ENCODE data around the gene WNT9B.

The WNT9B gene

GRCh38 chr17:46876926-46877325 lies 25.5 kb downstream of the WNT9B start:
- no peaks in the 10 kb centered on the region for H3K9me3 Mint-ChIP-seq
- ATAC-seq (no peak), DNase-seq (no peak)
- no peak overlapping the region for H3K4me3 Mint-ChIP-seq
- no peak overlapping the region for H3K27ac Mint-ChIP-seq
- no peaks in the 10 kb centered on the region for H3K36me3 Mint-ChIP-seq (ENCODE audit: low read depth)
- H3K4me1 Mint-ChIP-seq = peaks cover 2% of the 10 kb centered on the region
- no peaks in the 10 kb centered on the region for H3K27me3 Mint-ChIP-seq

GRCh38 chr17:46877466-46877865 lies 26.1 kb downstream of the WNT9B start:
- H3K4me1 Mint-ChIP-seq = peaks cover 2% of the 10 kb centered on the region

GRCh38 chr17:46878055-46878454 lies 26.7 kb downstream of the WNT9B start:
- Mint-ChIP-seq H3K4me1 (peaks cover 2% of the 10 kb centered on the region), H3K27me3 (no peaks in the 10 kb centered on the region), H3K27ac (no peak overlapping the region), H3K36me3 (ENCODE audit: low read depth) (no peaks in the 10 kb centered on the region), H3K4me3 (no peak overlapping the region), H3K9me3 (no peaks in the 10 kb centered on the region)
- DNase-seq = no peak
- ATAC-seq = no peak

More at GRCh38 chr17:46877466-46877865, 26.1 kb downstream of the WNT9B start:
- Mint-ChIP-seq H3K36me3 (ENCODE audit: low read depth) (no peaks in the 10 kb centered on the region), H3K27me3 (no peaks in the 10 kb centered on the region), H3K9me3 (no peaks in the 10 kb centered on the region), H3K27ac (no peak overlapping the region), H3K4me3 (no peak overlapping the region)
- no peak for ATAC-seq
- DNase-seq = no peak

GRCh38 chr17:46879101-46879500 lies 27.7 kb downstream of the WNT9B start:
- Mint-ChIP-seq H3K4me1 (peaks cover 2% of the 10 kb centered on the region), H3K27me3 (no peaks in the 10 kb centered on the region), H3K36me3 (ENCODE audit: low read depth) (no peaks in the 10 kb centered on the region), H3K9me3 (no peaks in the 10 kb centered on the region), H3K4me3 (no peak overlapping the region), H3K27ac (no peak overlapping the region)
- DNase-seq = no peak
- no peak for ATAC-seq

- Mint-ChIP-seq H3K27me3 (peaks cover 2% of the 10 kb centered on the region), H3K9me3 (no peaks in the 10 kb centered on the region), H3K4me3 (no peak overlapping the region), H3K36me3 (ENCODE audit: low read depth) (no peaks in the 10 kb centered on the region), H3K4me1 (peaks cover 2% of the 10 kb centered on the region), H3K27ac (no peak overlapping the region)
- no peak for DNase-seq
- ATAC-seq = no peak
Observed at GRCh38 chr17:46881015-46881414, 29.6 kb downstream of the WNT9B start.

- H3K9me3 Mint-ChIP-seq = no peaks in the 10 kb centered on the region
- DNase-seq = no peak
- peaks cover 2% of the 10 kb centered on the region for H3K27me3 Mint-ChIP-seq
- no peak overlapping the region for H3K4me3 Mint-ChIP-seq
- H3K36me3 Mint-ChIP-seq (ENCODE audit: low read depth) = no peaks in the 10 kb centered on the region
- H3K4me1 Mint-ChIP-seq = peaks cover 2% of the 10 kb centered on the region
- H3K27ac Mint-ChIP-seq = no peak overlapping the region
- no peak for ATAC-seq
Observed at GRCh38 chr17:46882666-46883065, 31.3 kb downstream of the WNT9B start.

- H3K4me3 Mint-ChIP-seq = no peak overlapping the region
- no peaks in the 10 kb centered on the region for H3K36me3 Mint-ChIP-seq (ENCODE audit: low read depth)
- DNase-seq (no peak), ATAC-seq (no peak)
- no peaks in the 10 kb centered on the region for H3K9me3 Mint-ChIP-seq
- no peak overlapping the region for H3K27ac Mint-ChIP-seq
- H3K4me1 Mint-ChIP-seq = no peaks in the 10 kb centered on the region
- H3K27me3 Mint-ChIP-seq = peaks cover 2% of the 10 kb centered on the region
Observed at GRCh38 chr17:46883871-46884520, 32.6 kb downstream of the WNT9B start.

- Mint-ChIP-seq H3K4me3 (no peak overlapping the region), H3K9me3 (no peaks in the 10 kb centered on the region), H3K27me3 (peaks cover 2% of the 10 kb centered on the region), H3K4me1 (no peaks in the 10 kb centered on the region), H3K27ac (no peak overlapping the region), H3K36me3 (ENCODE audit: low read depth) (no peaks in the 10 kb centered on the region)
- ATAC-seq = no peak
- no peak for DNase-seq
Observed at GRCh38 chr17:46884552-46884951, 33.2 kb downstream of the WNT9B start.

GRCh38 chr17:46885415-46886309 lies 34.3 kb downstream of the WNT9B start:
- Mint-ChIP-seq H3K27me3 (peaks cover 3% of the 10 kb centered on the region), H3K36me3 (ENCODE audit: low read depth) (no peaks in the 10 kb centered on the region), H3K27ac (no peak overlapping the region), H3K9me3 (no peaks in the 10 kb centered on the region), H3K4me3 (no peak overlapping the region), H3K4me1 (no peaks in the 10 kb centered on the region)
- no peak for DNase-seq
- ATAC-seq = no peak

- no peak overlapping the region for H3K27ac Mint-ChIP-seq
- no peaks in the 10 kb centered on the region for H3K9me3 Mint-ChIP-seq
- no peak overlapping the region for H3K4me3 Mint-ChIP-seq
- H3K36me3 Mint-ChIP-seq (ENCODE audit: low read depth) = no peaks in the 10 kb centered on the region
- H3K27me3 Mint-ChIP-seq = peaks cover 5% of the 10 kb centered on the region
- DNase-seq (no peak), ATAC-seq (no peak)
- no peaks in the 10 kb centered on the region for H3K4me1 Mint-ChIP-seq
Observed at GRCh38 chr17:46886310-46886663, 34.9 kb downstream of the WNT9B start.

GRCh38 chr17:46887717-46888116 lies 36.3 kb downstream of the WNT9B start:
- ATAC-seq = no peak
- Mint-ChIP-seq H3K9me3 (no peaks in the 10 kb centered on the region), H3K36me3 (ENCODE audit: low read depth) (no peaks in the 10 kb centered on the region), H3K27me3 (peaks cover 12% of the 10 kb centered on the region), H3K4me1 (no peaks in the 10 kb centered on the region), H3K4me3 (no peak overlapping the region), H3K27ac (no peak overlapping the region)
- no peak for DNase-seq

- Mint-ChIP-seq H3K4me3 (no peak overlapping the region), H3K9me3 (no peaks in the 10 kb centered on the region), H3K36me3 (ENCODE audit: low read depth) (no peaks in the 10 kb centered on the region), H3K4me1 (no peaks in the 10 kb centered on the region), H3K27ac (no peak overlapping the region), H3K27me3 (peaks cover 12% of the 10 kb centered on the region)
- DNase-seq (no peak), ATAC-seq (no peak)
Observed at GRCh38 chr17:46888727-46889126, 37.3 kb downstream of the WNT9B start.

- no peaks in the 10 kb centered on the region for H3K9me3 Mint-ChIP-seq
- H3K4me3 Mint-ChIP-seq = no peak overlapping the region
- H3K36me3 Mint-ChIP-seq (ENCODE audit: low read depth) = no peaks in the 10 kb centered on the region
- peaks cover 12% of the 10 kb centered on the region for H3K27me3 Mint-ChIP-seq
- ATAC-seq (no peak), DNase-seq (no peak)
- H3K4me1 Mint-ChIP-seq = no peaks in the 10 kb centered on the region
- no peak overlapping the region for H3K27ac Mint-ChIP-seq
Observed at GRCh38 chr17:46889519-46889918, 38.1 kb downstream of the WNT9B start.

- DNase-seq = no peak
- ATAC-seq = no peak
- Mint-ChIP-seq H3K4me1 (no peaks in the 10 kb centered on the region), H3K27ac (no peak overlapping the region), H3K4me3 (no peak overlapping the region), H3K9me3 (no peaks in the 10 kb centered on the region), H3K36me3 (ENCODE audit: low read depth) (no peaks in the 10 kb centered on the region), H3K27me3 (peaks cover 12% of the 10 kb centered on the region)
Observed at GRCh38 chr17:46889992-46890564, 38.7 kb downstream of the WNT9B start.

- H3K4me1 Mint-ChIP-seq = no peaks in the 10 kb centered on the region
- ATAC-seq = no peak
- H3K36me3 Mint-ChIP-seq (ENCODE audit: low read depth) = no peaks in the 10 kb centered on the region
- H3K4me3 Mint-ChIP-seq = no peak overlapping the region
- peaks cover 12% of the 10 kb centered on the region for H3K27me3 Mint-ChIP-seq
- no peak for DNase-seq
- no peaks in the 10 kb centered on the region for H3K9me3 Mint-ChIP-seq
- no peak overlapping the region for H3K27ac Mint-ChIP-seq
Observed at GRCh38 chr17:46890638-46891037, 39.3 kb downstream of the WNT9B start.

Data from activated naive CD8-positive, alpha-beta T cell treated with anti-CD3 and anti-CD28 coated beads, Interleukin-2, amount 50 U/mL, for 24 hours (primary cell).